DOHH2 (cell line): Measurements from ENCODE around the gene FFAR3.

Experiments used
- EZH2phosphoT487 ChIP-seq: fragments of 200-600 bp; sonication (generic); IDR thresholded peaks from 2 replicates; pipeline ENCODE4 v1.6.1; 2017; ENCODE audit warnings: borderline replicate concordance, mild to moderate bottlenecking, antibody characterized with exemption, low read length, moderate library complexity, mixed read lengths
- TF ChIP-seq, protein P1 (sequence below): fragments of 200-600 bp; sonication (generic); IDR thresholded peaks from one replicate; pipeline ENCODE4 v1.5.1; 2014; ENCODE audit warnings: antibody characterized with exemption, mild to moderate bottlenecking, low read depth, low read length; ENCODE audit not compliant: poor library complexity, severe bottlenecking

GRCh38 chr19:35404879-35405622 lies 46.8 kb downstream of the FFAR3 start:
- TF ChIP-seq, protein P1, sequence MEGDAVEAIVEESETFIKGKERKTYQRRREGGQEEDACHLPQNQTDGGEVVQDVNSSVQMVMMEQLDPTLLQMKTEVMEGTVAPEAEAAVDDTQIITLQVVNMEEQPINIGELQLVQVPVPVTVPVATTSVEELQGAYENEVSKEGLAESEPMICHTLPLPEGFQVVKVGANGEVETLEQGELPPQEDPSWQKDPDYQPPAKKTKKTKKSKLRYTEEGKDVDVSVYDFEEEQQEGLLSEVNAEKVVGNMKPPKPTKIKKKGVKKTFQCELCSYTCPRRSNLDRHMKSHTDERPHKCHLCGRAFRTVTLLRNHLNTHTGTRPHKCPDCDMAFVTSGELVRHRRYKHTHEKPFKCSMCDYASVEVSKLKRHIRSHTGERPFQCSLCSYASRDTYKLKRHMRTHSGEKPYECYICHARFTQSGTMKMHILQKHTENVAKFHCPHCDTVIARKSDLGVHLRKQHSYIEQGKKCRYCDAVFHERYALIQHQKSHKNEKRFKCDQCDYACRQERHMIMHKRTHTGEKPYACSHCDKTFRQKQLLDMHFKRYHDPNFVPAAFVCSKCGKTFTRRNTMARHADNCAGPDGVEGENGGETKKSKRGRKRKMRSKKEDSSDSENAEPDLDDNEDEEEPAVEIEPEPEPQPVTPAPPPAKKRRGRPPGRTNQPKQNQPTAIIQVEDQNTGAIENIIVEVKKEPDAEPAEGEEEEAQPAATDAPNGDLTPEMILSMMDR: no peak
- no peak for TF ChIP-seq EZH2phosphoT487
